HG03460 (cell line): ENCODE data around the gene ZBTB20.
"Not testable (repeated sequence)": the region's sequence is repeated elsewhere in the genome, so short reads cannot be mapped to it uniquely, and the experiment has no call there.

Source experiments
- ATAC-seq: cut with Tn5 transposase; IDR thresholded peaks from one replicate; pipeline ENCODE4 v1.9.1; 2021; ENCODE audit not compliant: unreplicated experiment

Gene ZBTB20

DNA sequence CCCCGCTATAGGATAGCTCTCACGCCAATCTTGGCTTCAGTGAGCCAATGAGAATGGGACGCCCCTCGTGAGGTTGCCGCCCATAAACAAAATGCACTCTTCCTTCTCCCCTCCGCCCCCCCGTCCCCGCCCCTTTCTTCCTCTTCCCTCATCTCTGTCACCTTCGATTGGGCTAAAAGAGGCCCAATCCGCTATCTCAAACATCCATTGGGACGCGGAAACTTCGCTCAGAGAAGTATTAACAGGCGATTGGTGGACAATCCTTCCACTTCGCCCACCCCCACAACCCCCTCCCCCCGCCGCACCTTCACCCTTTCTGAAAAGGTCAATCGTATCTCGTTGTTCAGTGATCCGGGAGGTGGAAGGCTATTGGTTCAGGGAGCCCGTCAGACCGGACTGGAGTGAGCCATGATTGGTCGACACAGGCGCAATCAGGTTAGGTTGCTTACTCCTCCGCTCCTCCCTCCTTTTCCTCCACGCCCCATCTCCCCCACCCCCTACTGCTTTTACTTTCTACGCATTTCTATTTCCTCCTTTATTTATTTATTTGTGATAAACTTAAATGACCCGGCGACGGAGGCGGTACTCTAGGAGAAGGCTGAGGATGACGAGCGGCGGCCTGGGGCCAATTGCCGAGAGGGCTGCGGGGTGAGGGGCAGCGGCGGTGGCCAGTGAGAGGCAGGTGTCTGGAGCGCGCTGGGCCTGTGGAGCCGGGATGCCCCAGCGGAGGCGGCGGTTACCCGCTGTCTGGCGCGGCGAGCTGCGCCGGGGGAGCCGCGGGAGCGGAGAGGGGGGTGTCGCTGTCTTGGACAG, 447 bp upstream of the ZBTB20 start:
- ATAC-seq, result peak; percentile 79

- no peak for ATAC-seq
Measured at GRCh38 chr3:115146032-115146417, 1.1 kb downstream of the ZBTB20 start.

DNA sequence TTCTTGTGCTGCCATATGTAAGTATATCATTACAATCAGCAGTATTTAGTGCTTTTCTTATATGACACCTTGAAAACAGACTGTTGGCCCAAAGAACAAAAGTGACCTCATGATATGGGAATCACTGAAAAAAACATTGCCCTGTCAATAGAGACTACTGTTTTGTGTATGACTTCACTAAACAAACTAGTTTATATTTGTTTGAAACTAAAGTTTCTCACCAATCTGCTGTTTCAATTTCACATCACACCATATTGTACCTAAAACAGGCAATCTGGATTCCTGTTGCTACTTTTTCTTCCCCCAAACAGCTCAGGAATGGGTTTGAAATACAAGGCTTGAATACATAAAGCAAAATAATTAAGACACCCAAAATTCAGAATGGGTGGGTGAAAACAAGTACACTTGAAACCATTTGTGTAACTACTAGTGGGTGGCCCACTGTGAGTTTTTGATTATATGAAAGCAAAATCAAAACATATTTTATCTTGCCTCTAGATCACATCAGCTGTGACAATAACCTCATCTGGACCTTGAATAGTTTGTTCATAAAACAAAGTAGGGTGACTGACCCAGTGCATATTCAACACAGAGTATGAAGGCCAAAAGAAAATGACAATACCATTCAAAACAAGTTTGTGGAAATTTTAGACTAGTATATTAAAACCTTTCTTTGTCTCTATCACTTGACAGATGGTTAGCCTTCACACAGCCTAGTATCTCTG, 5.9 kb downstream of the ZBTB20 start:
- peak; percentile 51 for ATAC-seq

DNA sequence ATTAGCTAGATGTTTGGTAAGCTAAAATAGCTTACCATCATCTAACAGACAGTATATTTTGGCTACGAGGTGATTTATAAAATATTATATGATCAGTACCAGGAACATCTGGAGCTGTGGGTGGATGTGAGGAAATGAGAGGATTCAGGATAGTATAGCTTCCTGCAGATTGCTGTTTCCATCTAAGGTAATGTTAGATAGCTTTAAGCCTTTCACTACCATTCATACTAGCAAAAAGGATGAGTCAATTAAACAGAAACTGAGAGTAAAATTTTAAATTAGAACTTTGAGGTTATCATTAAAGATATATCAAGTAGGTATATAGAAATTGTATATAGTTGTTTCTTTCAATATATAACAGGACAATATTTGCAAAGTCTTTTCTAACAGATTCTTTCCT, 8.0 kb downstream of the ZBTB20 start:
- ATAC-seq, result no peak

- ATAC-seq, result no peak
Measured at GRCh38 chr3:115134648-115135347, 12.3 kb downstream of the ZBTB20 start.

GRCh38 chr3:115127208-115127607, 19.9 kb downstream of the ZBTB20 start:
- no peak for ATAC-seq

DNA sequence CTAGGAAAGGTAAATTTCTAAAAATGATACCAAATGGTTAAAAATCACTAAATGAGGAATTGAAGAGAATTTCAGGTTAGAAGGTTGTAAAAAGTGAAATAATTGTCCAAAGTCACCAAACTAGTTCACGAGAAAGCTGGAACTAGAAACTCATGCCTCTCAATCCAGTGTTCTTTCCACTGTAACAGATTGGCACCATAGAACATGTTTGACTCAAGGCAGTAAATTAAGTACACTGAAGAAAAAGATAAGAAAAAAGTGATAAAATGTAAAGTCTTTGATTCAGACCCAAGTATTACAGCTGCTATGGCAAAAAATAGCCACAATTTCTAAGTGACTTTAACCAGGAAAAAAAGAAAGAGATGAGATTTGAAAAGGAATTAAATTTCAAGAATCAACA, 26.5 kb downstream of the ZBTB20 start:
- no peak for ATAC-seq

DNA sequence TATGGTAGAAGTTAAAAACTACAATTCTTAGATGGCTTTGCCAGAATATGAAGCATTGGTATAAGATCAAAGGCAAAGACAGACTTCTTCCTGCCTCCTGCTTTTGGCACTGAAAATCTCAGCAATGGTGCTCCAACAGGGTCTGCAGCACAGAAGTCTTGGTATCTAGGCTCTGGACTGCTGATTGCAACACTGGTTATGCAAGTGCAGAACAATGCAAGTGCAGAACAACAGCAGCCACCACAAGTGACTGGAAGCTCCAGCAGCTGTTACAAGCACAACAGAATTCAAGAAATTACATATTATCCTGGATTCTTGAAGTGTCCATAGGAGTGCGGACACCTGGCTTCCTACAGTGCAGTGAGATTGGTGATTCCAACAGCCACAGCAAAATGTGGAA, 33.7 kb downstream of the ZBTB20 start:
- ATAC-seq, result no peak

GRCh38 chr3:115111632-115112031, 35.5 kb downstream of the ZBTB20 start:
- ATAC-seq, result no peak

GRCh38 chr3:115110830-115111229, 36.3 kb downstream of the ZBTB20 start:
- ATAC-seq, result no peak

DNA sequence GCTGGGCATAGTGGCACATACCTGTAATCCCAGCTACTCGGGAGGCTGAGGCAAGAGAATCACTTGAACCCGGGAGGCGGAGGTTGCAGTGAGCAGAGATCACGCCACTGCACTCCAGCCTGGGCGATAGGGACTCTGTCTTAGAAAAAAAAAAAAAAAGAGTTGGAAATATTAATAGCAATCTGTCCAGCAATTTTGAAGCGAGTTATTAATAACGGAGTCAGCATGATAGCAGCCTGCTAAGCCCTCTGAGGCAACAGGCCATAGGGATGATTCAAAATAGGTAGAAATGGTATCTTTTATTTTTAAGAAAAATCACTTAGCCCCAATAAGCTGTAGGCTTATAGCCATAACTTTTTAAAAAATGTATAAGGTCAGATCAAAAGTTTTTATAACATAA, 37.0 kb downstream of the ZBTB20 start:
- not testable (repeated sequence) for ATAC-seq

DNA sequence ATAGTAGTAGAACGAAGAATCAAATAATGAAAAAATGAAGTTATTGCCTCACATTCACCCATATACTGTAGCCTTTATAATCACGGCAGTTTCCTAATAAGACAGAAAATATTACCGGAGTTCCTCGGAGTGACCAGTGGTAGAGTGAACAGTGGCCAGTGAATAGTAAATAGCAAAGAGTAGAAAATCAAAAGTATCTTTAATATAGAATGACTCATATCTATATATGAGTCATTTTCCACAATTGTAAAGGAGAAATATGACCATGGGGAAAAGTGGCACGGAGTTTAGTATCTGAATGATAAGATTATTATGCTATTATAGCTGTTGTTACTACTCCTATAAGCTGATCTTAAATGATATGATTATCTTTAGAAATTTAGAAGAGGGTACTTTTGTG, 38.5 kb downstream of the ZBTB20 start:
- ATAC-seq, result no peak

DNA sequence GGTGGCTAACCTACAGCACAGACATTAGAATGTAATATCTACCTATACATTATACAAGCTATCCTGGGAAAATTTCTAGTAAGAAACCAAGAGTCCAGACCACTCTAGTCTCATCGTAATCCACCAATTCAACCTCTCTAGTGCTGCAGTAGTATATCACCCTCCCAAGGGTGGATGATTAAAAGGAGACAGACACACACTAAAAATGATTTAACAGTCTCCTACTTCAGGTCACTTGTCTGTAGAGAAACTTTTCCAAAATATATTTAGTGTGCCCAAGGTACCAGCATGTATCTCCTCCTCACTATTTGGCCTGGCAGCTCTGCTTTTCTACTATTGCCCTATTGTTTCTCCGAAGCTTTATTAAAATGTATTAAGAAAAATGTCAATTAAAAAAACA, 45.0 kb downstream of the ZBTB20 start:
- ATAC-seq, result no peak

- no peak for ATAC-seq
Measured at GRCh38 chr3:115100806-115101205, 46.3 kb downstream of the ZBTB20 start.

DNA sequence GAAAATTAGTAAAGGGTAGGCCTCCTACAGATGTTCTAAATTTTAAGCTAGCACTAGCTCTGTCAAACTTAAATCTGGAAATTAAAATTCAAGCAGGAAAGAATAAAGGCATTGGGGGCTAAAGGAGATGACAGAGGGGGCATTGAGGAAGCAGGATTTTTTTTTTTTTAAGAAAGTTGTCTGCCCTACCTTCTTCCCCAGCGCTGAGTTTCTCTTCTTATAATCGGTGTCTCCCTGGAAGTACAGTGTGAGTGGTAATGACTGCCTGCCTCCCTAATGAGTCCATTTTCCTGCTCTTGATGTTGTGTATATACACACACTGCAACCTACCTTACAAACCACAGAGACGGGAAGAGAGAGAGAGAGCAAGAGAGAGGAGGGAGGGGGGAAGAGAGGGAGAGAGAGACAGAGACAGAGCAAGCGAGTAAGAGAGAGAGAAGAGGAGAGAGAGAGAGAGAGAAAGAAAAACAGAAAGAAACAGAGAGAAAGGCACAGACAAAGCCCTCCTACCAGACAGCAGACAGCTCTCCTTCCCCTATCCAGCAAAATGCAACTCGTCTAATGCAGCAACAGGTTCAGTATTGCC, 47.0 kb downstream of the ZBTB20 start:
- peak; percentile 67 for ATAC-seq

- ATAC-seq, result no peak
Measured at GRCh38 chr3:115099134-115099985, 47.7 kb downstream of the ZBTB20 start.

DNA sequence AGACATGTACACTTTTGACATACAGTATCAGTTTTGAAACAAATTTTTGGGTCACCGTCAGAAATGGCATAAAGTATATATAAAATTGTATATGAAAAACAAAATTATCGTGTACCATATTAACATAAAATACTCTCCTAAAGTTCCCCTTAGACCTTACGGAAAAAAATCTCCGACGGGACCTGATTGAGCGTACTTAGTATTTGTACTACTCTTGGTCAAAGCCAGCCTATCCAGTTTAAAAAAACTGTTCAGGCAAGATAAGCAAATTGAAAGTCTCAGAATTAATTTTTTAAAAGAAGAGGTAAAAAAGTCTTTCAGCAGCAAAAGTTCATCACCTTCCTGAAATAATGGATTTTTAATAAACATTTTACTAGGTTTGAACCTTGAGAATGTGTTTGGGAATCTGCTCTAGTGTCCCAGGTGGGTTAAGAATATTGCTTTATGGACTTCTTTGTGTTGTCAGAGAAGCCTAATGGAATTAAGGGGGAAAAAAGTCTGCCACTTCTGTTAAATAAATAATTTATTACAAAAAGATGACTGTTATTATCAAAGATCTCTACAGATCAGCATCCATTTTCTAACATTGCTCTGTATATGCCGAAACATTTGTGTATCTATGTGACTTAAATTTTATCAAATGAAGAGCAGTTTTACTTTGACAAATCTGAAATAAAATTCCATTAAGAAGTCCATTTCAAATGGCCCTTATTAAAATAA, 48.6 kb downstream of the ZBTB20 start:
- no peak for ATAC-seq

DNA sequence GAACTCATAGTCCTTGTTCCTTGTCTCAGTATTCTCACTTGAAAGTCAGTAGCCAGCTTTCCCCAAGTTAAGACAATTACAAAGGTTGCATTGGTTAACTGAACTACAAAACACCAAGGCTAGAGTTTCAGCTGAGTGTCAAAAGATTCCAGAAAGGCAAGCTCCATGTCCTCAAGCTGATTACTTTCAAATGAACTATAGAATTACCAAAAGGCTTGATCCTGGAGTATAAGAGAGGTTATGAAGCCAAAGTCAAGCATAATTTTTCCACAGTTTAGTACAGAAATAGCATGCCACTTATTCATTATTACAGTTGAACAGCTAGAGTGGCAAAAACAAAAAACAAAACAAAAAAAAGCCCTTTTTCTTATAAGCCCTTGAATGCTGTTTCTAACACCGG, 51.9 kb downstream of the ZBTB20 start:
- ATAC-seq, result no peak

- no peak for ATAC-seq
Measured at GRCh38 chr3:115092220-115092791, 54.8 kb downstream of the ZBTB20 start.

DNA sequence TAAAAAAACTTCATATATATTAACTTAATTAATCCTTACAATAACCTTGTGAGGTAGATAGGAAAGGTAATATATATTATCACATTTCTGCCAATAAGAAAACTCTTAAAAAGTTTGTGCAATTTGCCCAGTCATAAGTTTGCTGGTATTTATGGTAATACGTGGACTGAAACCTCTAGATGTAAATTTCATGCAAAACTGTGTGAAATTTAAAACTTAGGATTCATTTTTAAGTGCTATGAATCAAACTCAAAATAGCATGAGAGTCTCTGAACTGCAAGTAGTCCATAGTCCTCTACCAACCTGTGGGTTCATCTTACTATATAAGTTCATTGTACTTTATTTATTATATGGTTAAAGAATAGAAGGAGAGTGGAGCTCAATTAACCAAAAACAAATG, 56.4 kb downstream of the ZBTB20 start:
- ATAC-seq, result no peak
